Nephron progenitor cell (in vitro differentiated cells): ENCODE results near the gene COA8.

Experiments used
- DNase-seq: peaks from one replicate; pipeline ENCODE4 v3.0.0; 2021
- H3K27ac Mint-ChIP-seq: 2 replicates; pipeline ENCODE4 v1.8.0; 2021; ENCODE audit warnings: mild to moderate bottlenecking, moderate library complexity, mixed read lengths
- H3K27me3 Mint-ChIP-seq: 2 replicates; pipeline ENCODE4 v1.8.0; 2021; ENCODE audit warnings: mild to moderate bottlenecking, low read depth, mixed read lengths; ENCODE audit not compliant: poor library complexity
- H3K36me3 Mint-ChIP-seq: 2 replicates; pipeline ENCODE4 v1.8.0; 2021; ENCODE audit warnings: low read depth, mixed read lengths
- H3K4me1 Mint-ChIP-seq: 2 replicates; pipeline ENCODE4 v1.8.0; 2021; ENCODE audit warnings: mixed read lengths
- H3K4me3 Mint-ChIP-seq: 2 replicates; pipeline ENCODE4 v1.8.0; 2021; ENCODE audit warnings: mild to moderate bottlenecking, moderate library complexity, mixed read lengths
- H3K9me3 Mint-ChIP-seq: 2 replicates; pipeline ENCODE4 v1.8.0; 2021; ENCODE audit warnings: mild to moderate bottlenecking, moderate library complexity, mixed read lengths
- TF ChIP-seq, protein P1 (sequence below): fragments of 200-600 bp; sonication (generic); IDR thresholded peaks from 2 replicates; pipeline ENCODE4 v1.5.0; 2021; ENCODE audit warnings: antibody characterized with exemption

The COA8 gene

GRCh38 chr14:103623883-103624482 lies 61.2 kb downstream of the COA8 start:
- DNase-seq, result peak; percentile 28

DNA sequence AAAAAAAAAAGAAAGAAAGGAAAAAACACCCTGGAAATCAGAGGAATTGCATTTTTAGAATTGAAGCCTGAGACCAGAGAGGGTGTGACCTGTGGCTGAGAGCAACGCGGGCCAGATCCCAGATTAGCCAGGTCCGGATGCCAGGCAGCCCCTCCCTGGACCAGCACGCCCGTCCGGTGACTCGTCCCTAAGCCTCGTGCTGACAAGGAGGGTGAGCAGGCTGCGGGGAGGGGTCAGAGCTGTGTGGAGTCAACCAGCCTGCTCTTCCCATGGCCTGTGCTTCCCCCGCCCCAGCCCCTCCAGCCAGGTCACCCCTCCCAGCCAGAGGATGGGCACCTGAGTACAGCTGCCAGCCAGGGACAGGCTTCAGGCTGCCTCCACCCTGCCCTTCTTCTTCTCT lies 62.1 kb downstream of the COA8 start:
- DNase-seq, result no peak
- Mint-ChIP-seq H3K27ac (no peak overlapping the region), H3K4me3 (no peak overlapping the region), H3K9me3 (no peaks in the 10 kb centered on the region), H3K4me1 (peaks cover 33% of the 10 kb centered on the region), H3K36me3 (no peaks in the 10 kb centered on the region), H3K27me3 (peaks cover 9% of the 10 kb centered on the region)
- TF ChIP-seq, protein P1, sequence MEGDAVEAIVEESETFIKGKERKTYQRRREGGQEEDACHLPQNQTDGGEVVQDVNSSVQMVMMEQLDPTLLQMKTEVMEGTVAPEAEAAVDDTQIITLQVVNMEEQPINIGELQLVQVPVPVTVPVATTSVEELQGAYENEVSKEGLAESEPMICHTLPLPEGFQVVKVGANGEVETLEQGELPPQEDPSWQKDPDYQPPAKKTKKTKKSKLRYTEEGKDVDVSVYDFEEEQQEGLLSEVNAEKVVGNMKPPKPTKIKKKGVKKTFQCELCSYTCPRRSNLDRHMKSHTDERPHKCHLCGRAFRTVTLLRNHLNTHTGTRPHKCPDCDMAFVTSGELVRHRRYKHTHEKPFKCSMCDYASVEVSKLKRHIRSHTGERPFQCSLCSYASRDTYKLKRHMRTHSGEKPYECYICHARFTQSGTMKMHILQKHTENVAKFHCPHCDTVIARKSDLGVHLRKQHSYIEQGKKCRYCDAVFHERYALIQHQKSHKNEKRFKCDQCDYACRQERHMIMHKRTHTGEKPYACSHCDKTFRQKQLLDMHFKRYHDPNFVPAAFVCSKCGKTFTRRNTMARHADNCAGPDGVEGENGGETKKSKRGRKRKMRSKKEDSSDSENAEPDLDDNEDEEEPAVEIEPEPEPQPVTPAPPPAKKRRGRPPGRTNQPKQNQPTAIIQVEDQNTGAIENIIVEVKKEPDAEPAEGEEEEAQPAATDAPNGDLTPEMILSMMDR, result no peak

More at GRCh38 chr14:103623883-103624482, 61.2 kb downstream of the COA8 start:
- no peak overlapping the region for H3K4me3 Mint-ChIP-seq
- no peak overlapping the region for H3K27ac Mint-ChIP-seq
- TF ChIP-seq, protein P1, result no peak
- H3K36me3 Mint-ChIP-seq, result no peaks in the 10 kb centered on the region
- H3K4me1 Mint-ChIP-seq, result peaks cover 32% of the 10 kb centered on the region
- peaks cover 9% of the 10 kb centered on the region for H3K27me3 Mint-ChIP-seq
- H3K9me3 Mint-ChIP-seq, result no peaks in the 10 kb centered on the region

- TF ChIP-seq, protein P1, result no peak
- no peaks in the 10 kb centered on the region for H3K36me3 Mint-ChIP-seq
- H3K4me3 Mint-ChIP-seq, result no peak overlapping the region
- H3K4me1 Mint-ChIP-seq, result peaks cover 40% of the 10 kb centered on the region
- no peak for DNase-seq
- H3K9me3 Mint-ChIP-seq, result no peaks in the 10 kb centered on the region
- H3K27ac Mint-ChIP-seq, result peak overlapping the region; percentile 76
- peaks cover 9% of the 10 kb centered on the region for H3K27me3 Mint-ChIP-seq
Measured at GRCh38 chr14:103625356-103626095, 62.8 kb downstream of the COA8 start.

DNA sequence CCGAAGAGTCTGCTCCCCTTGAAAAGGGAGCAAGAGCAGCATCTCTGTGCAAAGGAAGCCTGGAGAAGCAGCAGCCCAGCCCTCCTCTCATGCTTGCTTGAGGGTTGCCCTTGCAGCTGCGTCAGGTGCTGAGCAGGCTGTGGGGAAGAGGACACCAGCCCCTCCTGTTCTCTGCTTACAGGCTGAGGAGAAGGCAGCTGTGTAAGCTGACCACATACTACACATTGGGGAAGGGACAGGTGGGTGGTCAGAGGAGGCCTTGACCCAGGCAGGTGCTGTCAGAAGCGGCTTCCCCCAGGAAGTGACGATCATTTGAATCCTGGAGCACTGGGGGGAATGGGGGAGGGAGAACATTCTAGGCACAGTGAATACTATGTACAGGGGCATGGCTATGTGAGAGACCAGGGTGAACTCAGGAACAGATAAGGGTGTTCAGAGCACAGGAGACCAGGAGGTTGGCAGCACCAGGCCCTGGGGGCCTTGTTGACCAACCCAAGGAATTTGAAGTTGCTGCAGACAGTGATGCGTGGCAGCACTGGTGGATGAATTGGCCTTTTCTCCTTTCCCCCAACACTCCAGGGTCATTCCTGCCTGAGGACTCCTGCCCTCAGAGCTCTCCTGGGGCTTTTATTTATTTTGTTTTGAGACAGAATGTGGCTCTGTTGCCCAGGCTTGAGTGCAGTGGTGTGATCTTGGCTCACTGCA lies 63.5 kb downstream of the COA8 start:
- H3K27me3 Mint-ChIP-seq, result peaks cover 9% of the 10 kb centered on the region
- no peak for DNase-seq
- no peaks in the 10 kb centered on the region for H3K36me3 Mint-ChIP-seq
- H3K9me3 Mint-ChIP-seq, result no peaks in the 10 kb centered on the region
- H3K4me1 Mint-ChIP-seq, result peaks cover 44% of the 10 kb centered on the region
- H3K27ac Mint-ChIP-seq, result no peak overlapping the region
- H3K4me3 Mint-ChIP-seq, result no peak overlapping the region
- TF ChIP-seq, protein P1, result no peak

- DNase-seq, result no peak
- Mint-ChIP-seq H3K36me3 (no peaks in the 10 kb centered on the region), H3K9me3 (no peaks in the 10 kb centered on the region), H3K4me3 (peak overlapping the region; percentile 82), H3K4me1 (peaks cover 44% of the 10 kb centered on the region), H3K27ac (peak overlapping the region; percentile 69), H3K27me3 (peaks cover 8% of the 10 kb centered on the region)
- TF ChIP-seq, protein P1, result no peak
Measured at GRCh38 chr14:103627073-103628025, 64.6 kb downstream of the COA8 start.
